ENCODE data around the gene PXK.

Gene PXK

GRCh38 chr3:58411851-58412830 is 79.4 kb downstream of the PXK start:
- H3K9ac ChIP-seq (ENCODE audit: low read depth in 1 of 2, low read length in 2 of 2): no peak overlapping the region
- H3K27ac ChIP-seq (ENCODE audit: low read depth, low read length): no peak overlapping the region
- peaks cover 23 to 29% of the 10 kb centered on the region in 2 donors for H3K36me3 ChIP-seq (ENCODE audit: control insufficient read depth in 1 of 2, insufficient read depth in 2 of 2, low read length in 2 of 2)
- no peak overlapping the region for H3K4me3 ChIP-seq (ENCODE audit: low read depth in 1 of 2, low read length in 2 of 2)
- no peaks in the 10 kb centered on the region for H3K9me3 ChIP-seq (ENCODE audit: control insufficient read depth in 1 of 2, low read length in 2 of 2)
- H3K4me1 ChIP-seq (ENCODE audit: control insufficient read depth in 1 of 2, insufficient read depth in 2 of 2, low read length in 2 of 2): no peaks in the 10 kb centered on the region
- no peaks in the 10 kb centered on the region for H3K27me3 ChIP-seq (ENCODE audit: control insufficient read depth in 1 of 2, insufficient read depth in 2 of 2, low read length in 2 of 2)

- Histone ChIP-seq H3K4me3 (ENCODE audit: low read depth in 1 of 2, low read length in 2 of 2) (no peak overlapping the region), H3K27ac (ENCODE audit: low read depth, low read length) (no peak overlapping the region), H3K4me1 (ENCODE audit: control insufficient read depth in 1 of 2, insufficient read depth in 2 of 2, low read length in 2 of 2) (peaks cover 3 to 9% of the 10 kb centered on the region in 2 donors), H3K9me3 (ENCODE audit: control insufficient read depth in 1 of 2, low read length in 2 of 2) (no peaks in the 10 kb centered on the region), H3K36me3 (ENCODE audit: control insufficient read depth in 1 of 2, insufficient read depth in 2 of 2, low read length in 2 of 2) (peaks cover 15 to 21% of the 10 kb centered on the region in 2 donors), H3K9ac (ENCODE audit: low read depth in 1 of 2, low read length in 2 of 2) (no peak overlapping the region), H3K27me3 (ENCODE audit: control insufficient read depth in 1 of 2, insufficient read depth in 2 of 2, low read length in 2 of 2) (no peaks in the 10 kb centered on the region)
Measured at GRCh38 chr3:58414538-58415197, 82.0 kb downstream of the PXK start.

GRCh38 chr3:58416191-58416590 is 83.5 kb downstream of the PXK start:
- H3K36me3 ChIP-seq (ENCODE audit: control insufficient read depth in 1 of 2, insufficient read depth in 2 of 2, low read length in 2 of 2): peaks cover 4 to 16% of the 10 kb centered on the region in 2 donors
- no peak overlapping the region for H3K4me3 ChIP-seq (ENCODE audit: low read depth in 1 of 2, low read length in 2 of 2)
- H3K27ac ChIP-seq (ENCODE audit: low read depth, low read length): no peak overlapping the region
- H3K4me1 ChIP-seq (ENCODE audit: control insufficient read depth in 1 of 2, insufficient read depth in 2 of 2, low read length in 2 of 2): peaks cover 9 to 17% of the 10 kb centered on the region in 2 donors
- no peak overlapping the region for H3K9ac ChIP-seq (ENCODE audit: low read depth in 1 of 2, low read length in 2 of 2)
- no peaks in the 10 kb centered on the region for H3K9me3 ChIP-seq (ENCODE audit: control insufficient read depth in 1 of 2, low read length in 2 of 2)
- H3K27me3 ChIP-seq (ENCODE audit: control insufficient read depth in 1 of 2, insufficient read depth in 2 of 2, low read length in 2 of 2): no peaks in the 10 kb centered on the region

- Histone ChIP-seq H3K4me3 (ENCODE audit: low read depth in 1 of 2, low read length in 2 of 2) (no peak overlapping the region), H3K4me1 (ENCODE audit: control insufficient read depth in 1 of 2, insufficient read depth in 2 of 2, low read length in 2 of 2) (peaks cover 9 to 17% of the 10 kb centered on the region in 2 donors), H3K9ac (ENCODE audit: low read depth in 1 of 2, low read length in 2 of 2) (no peak overlapping the region), H3K27ac (ENCODE audit: low read depth, low read length) (no peak overlapping the region), H3K36me3 (ENCODE audit: control insufficient read depth in 1 of 2, insufficient read depth in 2 of 2, low read length in 2 of 2) (peaks cover 7 to 20% of the 10 kb centered on the region in 2 donors), H3K9me3 (ENCODE audit: control insufficient read depth in 1 of 2, low read length in 2 of 2) (no peaks in the 10 kb centered on the region), H3K27me3 (ENCODE audit: control insufficient read depth in 1 of 2, insufficient read depth in 2 of 2, low read length in 2 of 2) (no peaks in the 10 kb centered on the region)
Measured at GRCh38 chr3:58417075-58417474, 84.4 kb downstream of the PXK start.

GRCh38 chr3:58418227-58418626 is 85.5 kb downstream of the PXK start:
- no peak overlapping the region for H3K4me3 ChIP-seq (ENCODE audit: low read depth in 1 of 2, low read length in 2 of 2)
- no peak overlapping the region for H3K9ac ChIP-seq (ENCODE audit: low read depth in 1 of 2, low read length in 2 of 2)
- H3K27ac ChIP-seq (ENCODE audit: low read depth, low read length): no peak overlapping the region
- no peaks in the 10 kb centered on the region for H3K9me3 ChIP-seq (ENCODE audit: control insufficient read depth in 1 of 2, low read length in 2 of 2)
- peaks cover 9 to 17% of the 10 kb centered on the region in 2 donors for H3K4me1 ChIP-seq (ENCODE audit: control insufficient read depth in 1 of 2, insufficient read depth in 2 of 2, low read length in 2 of 2)
- peaks cover 10 to 14% of the 10 kb centered on the region in 2 donors for H3K36me3 ChIP-seq (ENCODE audit: control insufficient read depth in 1 of 2, insufficient read depth in 2 of 2, low read length in 2 of 2)
- no peaks in the 10 kb centered on the region for H3K27me3 ChIP-seq (ENCODE audit: control insufficient read depth in 1 of 2, insufficient read depth in 2 of 2, low read length in 2 of 2)

- H3K27ac ChIP-seq (ENCODE audit: low read depth, low read length): no peak overlapping the region
- no peak overlapping the region for H3K4me3 ChIP-seq (ENCODE audit: low read depth in 1 of 2, low read length in 2 of 2)
- no peak overlapping the region for H3K9ac ChIP-seq (ENCODE audit: low read depth in 1 of 2, low read length in 2 of 2)
Measured at GRCh38 chr3:58419780-58420507, 87.3 kb downstream of the PXK start.

GRCh38 chr3:58421004-58421403 is 88.3 kb downstream of the PXK start:
- Histone ChIP-seq H3K4me3 (ENCODE audit: low read depth in 1 of 2, low read length in 2 of 2) (no peak overlapping the region), H3K36me3 (ENCODE audit: control insufficient read depth in 1 of 2, insufficient read depth in 2 of 2, low read length in 2 of 2) (peaks cover 33 to 35% of the 10 kb centered on the region in 2 donors), H3K27me3 (ENCODE audit: control insufficient read depth in 1 of 2, insufficient read depth in 2 of 2, low read length in 2 of 2) (no peaks in the 10 kb centered on the region), H3K4me1 (ENCODE audit: control insufficient read depth in 1 of 2, insufficient read depth in 2 of 2, low read length in 2 of 2) (peaks cover 9 to 17% of the 10 kb centered on the region in 2 donors), H3K9ac (ENCODE audit: low read depth in 1 of 2, low read length in 2 of 2) (no peak overlapping the region), H3K27ac (ENCODE audit: low read depth, low read length) (no peak overlapping the region), H3K9me3 (ENCODE audit: control insufficient read depth in 1 of 2, low read length in 2 of 2) (no peaks in the 10 kb centered on the region)

More at GRCh38 chr3:58419780-58420507, 87.3 kb downstream of the PXK start:
- peaks cover 24 to 28% of the 10 kb centered on the region in 2 donors for H3K36me3 ChIP-seq (ENCODE audit: control insufficient read depth in 1 of 2, insufficient read depth in 2 of 2, low read length in 2 of 2)
- peaks cover 9 to 17% of the 10 kb centered on the region in 2 donors for H3K4me1 ChIP-seq (ENCODE audit: control insufficient read depth in 1 of 2, insufficient read depth in 2 of 2, low read length in 2 of 2)
- H3K27me3 ChIP-seq (ENCODE audit: control insufficient read depth in 1 of 2, insufficient read depth in 2 of 2, low read length in 2 of 2): no peaks in the 10 kb centered on the region
- no peaks in the 10 kb centered on the region for H3K9me3 ChIP-seq (ENCODE audit: control insufficient read depth in 1 of 2, low read length in 2 of 2)

- no peak overlapping the region for H3K4me3 ChIP-seq (ENCODE audit: low read depth in 1 of 2, low read length in 2 of 2)
- H3K27me3 ChIP-seq (ENCODE audit: control insufficient read depth in 1 of 2, insufficient read depth in 2 of 2, low read length in 2 of 2): no peaks in the 10 kb centered on the region
- peaks cover 9 to 10% of the 10 kb centered on the region in 2 donors for H3K4me1 ChIP-seq (ENCODE audit: control insufficient read depth in 1 of 2, insufficient read depth in 2 of 2, low read length in 2 of 2)
- no peaks in the 10 kb centered on the region for H3K9me3 ChIP-seq (ENCODE audit: control insufficient read depth in 1 of 2, low read length in 2 of 2)
- H3K27ac ChIP-seq (ENCODE audit: low read depth, low read length): no peak overlapping the region
- H3K36me3 ChIP-seq (ENCODE audit: control insufficient read depth in 1 of 2, insufficient read depth in 2 of 2, low read length in 2 of 2): peaks cover 41 to 51% of the 10 kb centered on the region in 2 donors
- H3K9ac ChIP-seq (ENCODE audit: low read depth in 1 of 2, low read length in 2 of 2): no peak overlapping the region
Measured at GRCh38 chr3:58422756-58423325, 90.1 kb downstream of the PXK start.

- H3K27ac ChIP-seq (ENCODE audit: low read depth, low read length): no peak overlapping the region
- H3K36me3 ChIP-seq (ENCODE audit: control insufficient read depth in 1 of 2, insufficient read depth in 2 of 2, low read length in 2 of 2): peaks cover 55 to 69% of the 10 kb centered on the region in 2 donors
- no peaks in the 10 kb centered on the region for H3K9me3 ChIP-seq (ENCODE audit: control insufficient read depth in 1 of 2, low read length in 2 of 2)
- no peak overlapping the region for H3K9ac ChIP-seq (ENCODE audit: low read depth in 1 of 2, low read length in 2 of 2)
- no peak overlapping the region for H3K4me3 ChIP-seq (ENCODE audit: low read depth in 1 of 2, low read length in 2 of 2)
- H3K27me3 ChIP-seq (ENCODE audit: control insufficient read depth in 1 of 2, insufficient read depth in 2 of 2, low read length in 2 of 2): no peaks in the 10 kb centered on the region
- peaks cover 6 to 8% of the 10 kb centered on the region in 2 donors for H3K4me1 ChIP-seq (ENCODE audit: control insufficient read depth in 1 of 2, insufficient read depth in 2 of 2, low read length in 2 of 2)
Measured at GRCh38 chr3:58424613-58425012, 91.9 kb downstream of the PXK start.

Data from duodenal mucosa (tissue), 2 donors.